SK-N-SH (cell line): ENCODE data around the gene XRCC6.

ENCODE experiments used
- EZH2phosphoT487 ChIP-seq: fragments of 200-600 bp; sonication (generic); IDR thresholded peaks from 2 replicates; pipeline ENCODE4 v1.6.1; 2017; ENCODE audit warnings: low read depth, mixed run types, mild to moderate bottlenecking, antibody characterized with exemption, moderate library complexity, borderline replicate concordance
- GATA2 ChIP-seq: sonication (generic); formaldehyde crosslinking; IDR thresholded peaks from 2 replicates; pipeline ENCODE4 v1.5.0; 2020; ENCODE audit warnings: mild to moderate bottlenecking, missing genetic modification reagents
- JUND ChIP-seq: IDR thresholded peaks from 2 replicates; pipeline ENCODE4 v1.4.0; 2012
- MXI1 ChIP-seq: IDR thresholded peaks from 2 replicates; pipeline ENCODE4 v1.6.1; 2012; ENCODE audit warnings: mild to moderate bottlenecking, low read depth, low read length, improper control_type of control experiment
- NFIC ChIP-seq: IDR thresholded peaks from 2 replicates; pipeline ENCODE4 v1.4.0; 2012; ENCODE audit warnings: borderline replicate concordance
- SIN3A ChIP-seq: IDR thresholded peaks from 2 replicates; pipeline ENCODE4 v1.6.1; 2012; ENCODE audit warnings: low read depth, mild to moderate bottlenecking, low read length, moderate library complexity, borderline replicate concordance
- TAF1 ChIP-seq: IDR thresholded peaks from 2 replicates; pipeline ENCODE4 v1.6.1; 2012; ENCODE audit warnings: low read depth, mild to moderate bottlenecking, low read length, moderate library complexity, borderline replicate concordance
- TF ChIP-seq, protein P1 (sequence below): fragments of 200-600 bp; sonication (generic); IDR thresholded peaks from 2 replicates; pipeline ENCODE4 v1.6.1; 2017; ENCODE audit warnings: antibody characterized with exemption, mild to moderate bottlenecking, moderate library complexity
- TF ChIP-seq, protein P2 (sequence below): IDR thresholded peaks from 2 replicates; pipeline ENCODE4 v1.6.1; 2012; ENCODE audit warnings: mild to moderate bottlenecking, low read depth, low read length, moderate library complexity
- TF ChIP-seq, protein P3 (sequence below): IDR thresholded peaks from 2 replicates; pipeline ENCODE4 v1.4.0; 2012; ENCODE audit warnings: low read depth, borderline replicate concordance

DNA sequence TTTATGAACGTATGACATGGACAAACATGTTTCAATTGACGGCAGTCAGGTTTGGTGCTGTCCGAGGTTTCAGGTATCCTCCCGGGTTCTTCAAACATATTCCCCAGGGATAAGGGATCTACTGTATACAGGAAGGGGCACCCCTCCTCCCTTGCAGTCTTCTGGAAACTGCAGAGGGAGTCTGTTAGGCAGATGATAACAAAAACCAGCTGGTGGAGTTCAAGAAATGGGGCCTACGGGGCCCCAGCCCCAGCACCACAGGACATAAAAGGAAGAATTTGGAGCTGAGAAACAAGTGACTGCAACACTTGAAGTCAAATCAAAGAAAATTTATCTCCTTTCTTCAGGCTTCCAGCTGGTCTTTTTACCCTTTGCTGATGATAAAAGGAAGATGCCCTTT, 35.5 kb downstream of the XRCC6 start:
- TF ChIP-seq GATA2 (no peak), MXI1 (no peak), EZH2phosphoT487 (no peak), NFIC (no peak), SIN3A (no peak), JUND (no peak), TAF1 (no peak)
- TF ChIP-seq, protein P1, sequence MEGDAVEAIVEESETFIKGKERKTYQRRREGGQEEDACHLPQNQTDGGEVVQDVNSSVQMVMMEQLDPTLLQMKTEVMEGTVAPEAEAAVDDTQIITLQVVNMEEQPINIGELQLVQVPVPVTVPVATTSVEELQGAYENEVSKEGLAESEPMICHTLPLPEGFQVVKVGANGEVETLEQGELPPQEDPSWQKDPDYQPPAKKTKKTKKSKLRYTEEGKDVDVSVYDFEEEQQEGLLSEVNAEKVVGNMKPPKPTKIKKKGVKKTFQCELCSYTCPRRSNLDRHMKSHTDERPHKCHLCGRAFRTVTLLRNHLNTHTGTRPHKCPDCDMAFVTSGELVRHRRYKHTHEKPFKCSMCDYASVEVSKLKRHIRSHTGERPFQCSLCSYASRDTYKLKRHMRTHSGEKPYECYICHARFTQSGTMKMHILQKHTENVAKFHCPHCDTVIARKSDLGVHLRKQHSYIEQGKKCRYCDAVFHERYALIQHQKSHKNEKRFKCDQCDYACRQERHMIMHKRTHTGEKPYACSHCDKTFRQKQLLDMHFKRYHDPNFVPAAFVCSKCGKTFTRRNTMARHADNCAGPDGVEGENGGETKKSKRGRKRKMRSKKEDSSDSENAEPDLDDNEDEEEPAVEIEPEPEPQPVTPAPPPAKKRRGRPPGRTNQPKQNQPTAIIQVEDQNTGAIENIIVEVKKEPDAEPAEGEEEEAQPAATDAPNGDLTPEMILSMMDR, result no peak
- TF ChIP-seq, protein P2, sequence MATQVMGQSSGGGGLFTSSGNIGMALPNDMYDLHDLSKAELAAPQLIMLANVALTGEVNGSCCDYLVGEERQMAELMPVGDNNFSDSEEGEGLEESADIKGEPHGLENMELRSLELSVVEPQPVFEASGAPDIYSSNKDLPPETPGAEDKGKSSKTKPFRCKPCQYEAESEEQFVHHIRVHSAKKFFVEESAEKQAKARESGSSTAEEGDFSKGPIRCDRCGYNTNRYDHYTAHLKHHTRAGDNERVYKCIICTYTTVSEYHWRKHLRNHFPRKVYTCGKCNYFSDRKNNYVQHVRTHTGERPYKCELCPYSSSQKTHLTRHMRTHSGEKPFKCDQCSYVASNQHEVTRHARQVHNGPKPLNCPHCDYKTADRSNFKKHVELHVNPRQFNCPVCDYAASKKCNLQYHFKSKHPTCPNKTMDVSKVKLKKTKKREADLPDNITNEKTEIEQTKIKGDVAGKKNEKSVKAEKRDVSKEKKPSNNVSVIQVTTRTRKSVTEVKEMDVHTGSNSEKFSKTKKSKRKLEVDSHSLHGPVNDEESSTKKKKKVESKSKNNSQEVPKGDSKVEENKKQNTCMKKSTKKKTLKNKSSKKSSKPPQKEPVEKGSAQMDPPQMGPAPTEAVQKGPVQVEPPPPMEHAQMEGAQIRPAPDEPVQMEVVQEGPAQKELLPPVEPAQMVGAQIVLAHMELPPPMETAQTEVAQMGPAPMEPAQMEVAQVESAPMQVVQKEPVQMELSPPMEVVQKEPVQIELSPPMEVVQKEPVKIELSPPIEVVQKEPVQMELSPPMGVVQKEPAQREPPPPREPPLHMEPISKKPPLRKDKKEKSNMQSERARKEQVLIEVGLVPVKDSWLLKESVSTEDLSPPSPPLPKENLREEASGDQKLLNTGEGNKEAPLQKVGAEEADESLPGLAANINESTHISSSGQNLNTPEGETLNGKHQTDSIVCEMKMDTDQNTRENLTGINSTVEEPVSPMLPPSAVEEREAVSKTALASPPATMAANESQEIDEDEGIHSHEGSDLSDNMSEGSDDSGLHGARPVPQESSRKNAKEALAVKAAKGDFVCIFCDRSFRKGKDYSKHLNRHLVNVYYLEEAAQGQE, result no peak
- TF ChIP-seq, protein P3, sequence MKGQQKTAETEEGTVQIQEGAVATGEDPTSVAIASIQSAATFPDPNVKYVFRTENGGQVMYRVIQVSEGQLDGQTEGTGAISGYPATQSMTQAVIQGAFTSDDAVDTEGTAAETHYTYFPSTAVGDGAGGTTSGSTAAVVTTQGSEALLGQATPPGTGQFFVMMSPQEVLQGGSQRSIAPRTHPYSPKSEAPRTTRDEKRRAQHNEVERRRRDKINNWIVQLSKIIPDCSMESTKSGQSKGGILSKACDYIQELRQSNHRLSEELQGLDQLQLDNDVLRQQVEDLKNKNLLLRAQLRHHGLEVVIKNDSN, result no peak
